ENCODE data around the gene ZNF732.
A peak's percentile ranks its signal among the peaks of the same experiment; 100 is the strongest.

- TF ChIP-seq CTCF (IDR thresholded peaks at IDR 0.05) (peak; percentile 62 to 76 (median 72)), POLR2A (IDR thresholded peaks at IDR 0.05) (no peak)
Observed at GRCh38 chr4:244471-244870, 60.8 kb downstream of the ZNF732 start.

Data from transverse colon (tissue), 3 donors.